GM23248 (cell line): ENCODE results near the gene CMC2.

ENCODE experiments used
- EZH2 ChIP-seq: fragments of 200-600 bp; sonication (generic); IDR thresholded peaks from 2 replicates; pipeline ENCODE4 v1.6.1; 2018; ENCODE audit warnings: antibody characterized with exemption, mild to moderate bottlenecking; ENCODE audit not compliant: insufficient read depth, poor library complexity, severe bottlenecking
- EZH2phosphoT487 ChIP-seq: fragments of 200-600 bp; sonication (generic); IDR thresholded peaks from 2 replicates; pipeline ENCODE4 v1.6.1; 2018; ENCODE audit warnings: antibody characterized with exemption, moderate library complexity, mild to moderate bottlenecking, low read depth; ENCODE audit not compliant: insufficient read depth

- TF ChIP-seq EZH2 (no peak), EZH2phosphoT487 (no peak)
Observed at GRCh38 chr16:80971819-80972218, 34.9 kb downstream of the CMC2 start.
